Hematopoietic multipotent progenitor cell (in vitro differentiated cells): ENCODE results near the gene FLOT2. TPM values are rescaled to one million over a fixed set of nuclear protein-coding genes. Genes with fewer than 3 reads are reported as not detected.

Experiments used
- DNase-seq, 3 donors: peaks; one replicate each; pipeline ENCODE4 v3.0.0-alpha.2; 2011 to 2015; ENCODE audit warnings: low read depth in 2 of 3, low spot score in 2 of 3
- total RNA-seq: library from RNA; depleted of rRNA; stranded (reverse); fragments of >200 nt; gene quantifications from one replicate; pipeline ENCODE4 v1.2.3, GENCODE V29; 2012

Gene FLOT2
- total RNA-seq, 1 donor = 61.7 TPM

GRCh38 chr17:28897769-28898526 lies 415 bp upstream of the FLOT2 start:
- DNase-seq = peak in 1 of 3 donors; percentile 22

DNA sequence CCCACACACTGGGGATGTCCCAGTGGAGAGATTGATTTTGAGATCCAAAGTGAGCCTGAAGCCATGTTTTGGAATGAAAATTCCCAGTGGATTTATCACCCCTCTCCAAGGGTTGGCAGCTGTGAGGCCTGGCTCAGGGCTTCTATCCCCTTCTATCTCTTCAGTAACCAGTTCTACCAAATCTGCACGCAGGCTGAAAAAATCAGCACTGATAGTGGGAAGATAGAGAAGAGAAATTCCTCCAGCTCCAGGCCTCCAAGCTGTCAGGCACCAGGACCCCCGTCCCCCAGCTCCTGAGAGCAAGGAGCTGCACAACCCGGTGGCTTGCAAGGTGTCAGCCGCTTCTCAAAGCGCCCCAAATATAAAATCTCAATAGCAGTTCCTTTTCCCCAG lies 1.0 kb downstream of the FLOT2 start:
- DNase-seq = no peak

DNA sequence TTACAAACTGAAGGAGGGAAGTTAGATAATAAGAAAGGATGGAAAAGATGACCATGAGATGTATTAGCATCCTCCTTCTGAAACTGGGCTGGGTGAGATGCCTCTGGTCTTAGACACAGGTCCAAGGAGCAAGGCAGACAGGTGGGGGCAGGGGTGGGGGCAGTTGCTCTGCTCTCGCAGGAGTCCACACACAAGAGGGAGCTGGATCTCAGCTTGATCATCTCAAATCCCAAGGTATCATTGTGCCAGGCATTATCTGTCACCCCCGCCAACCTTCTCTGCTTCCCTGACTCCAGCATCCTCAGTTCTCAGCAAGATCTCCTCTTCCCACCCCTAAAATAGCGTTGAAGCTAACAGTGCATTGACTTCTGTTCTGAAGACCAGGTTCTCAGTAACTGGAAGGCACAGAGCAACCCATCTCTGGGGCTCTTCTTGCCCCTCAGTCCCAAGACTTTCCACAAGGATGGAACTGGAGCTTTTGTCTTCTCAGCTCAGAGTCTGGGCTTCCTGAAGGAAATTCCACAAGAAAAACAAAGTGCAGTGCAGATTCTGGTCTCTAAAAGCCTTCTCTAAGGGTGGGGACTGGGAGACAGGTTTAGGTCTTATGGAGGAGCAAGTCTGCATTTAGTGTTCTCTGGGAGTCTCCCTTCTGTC lies 1.6 kb downstream of the FLOT2 start:
- no peak for DNase-seq

DNA sequence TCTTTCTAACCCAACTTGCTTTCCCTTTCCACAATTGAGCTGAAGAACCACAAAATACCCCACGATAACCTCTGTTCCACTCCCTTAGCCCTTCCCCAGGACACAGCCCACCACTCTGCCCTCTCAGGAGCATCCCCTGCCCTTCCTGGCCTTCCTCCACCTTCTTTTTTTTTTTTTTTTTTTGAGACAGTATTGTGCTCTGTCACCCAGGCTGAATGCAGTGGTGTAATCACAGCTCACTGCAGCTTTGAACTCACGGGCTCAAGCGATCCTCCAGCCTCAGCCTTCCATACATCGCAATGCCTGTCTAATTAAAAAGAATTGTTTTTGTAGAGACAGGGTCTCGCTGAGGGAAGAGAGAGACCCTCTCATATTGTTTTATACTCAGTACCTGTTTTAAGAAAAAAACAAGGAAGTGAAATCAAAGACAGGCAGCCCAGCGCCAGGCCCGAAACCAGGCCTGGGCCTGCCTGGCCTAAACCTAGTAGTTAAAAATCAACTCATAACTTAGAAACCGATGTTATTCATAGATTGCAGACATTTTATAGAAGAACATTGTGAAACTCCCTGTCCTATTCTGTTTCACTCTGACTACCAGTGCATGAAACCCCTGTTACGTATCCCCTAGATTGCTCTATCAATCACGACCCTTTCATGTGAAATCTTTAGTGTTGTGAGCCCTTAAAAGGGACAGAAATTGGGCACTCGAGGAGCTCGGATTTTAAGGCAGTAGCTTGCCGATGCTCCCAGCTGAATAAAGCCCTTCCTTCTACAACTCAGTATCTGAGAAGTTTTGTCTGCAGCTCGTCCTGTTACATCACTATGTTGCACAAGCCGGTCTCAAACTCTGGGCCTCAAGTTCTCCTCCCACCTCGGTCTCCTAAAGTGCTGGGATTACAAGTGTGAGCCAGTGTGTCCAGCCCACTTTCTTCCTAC lies 4.0 kb downstream of the FLOT2 start:
- DNase-seq = peak; percentile 11 to 28 (median 19)

DNA sequence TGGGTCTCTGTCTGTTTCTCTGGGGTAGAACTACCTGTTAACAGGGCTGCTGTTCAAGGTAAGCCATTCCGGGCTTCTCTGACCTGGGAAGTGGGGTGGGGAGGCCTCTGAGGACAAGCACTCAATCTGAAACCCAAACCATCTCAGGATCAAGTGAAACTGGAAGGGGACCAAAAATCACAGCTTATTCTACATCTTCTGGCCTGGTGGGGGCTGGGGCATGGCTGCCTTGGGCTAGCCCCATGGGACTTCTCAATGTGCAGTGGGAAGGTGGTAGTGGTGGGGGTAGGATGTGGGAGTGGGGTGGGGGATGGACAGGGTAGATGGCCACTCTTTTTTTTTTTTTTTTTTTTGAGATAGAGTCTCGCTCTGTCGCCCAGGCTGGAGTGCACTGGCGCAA lies 5.5 kb downstream of the FLOT2 start:
- DNase-seq = no peak

DNA sequence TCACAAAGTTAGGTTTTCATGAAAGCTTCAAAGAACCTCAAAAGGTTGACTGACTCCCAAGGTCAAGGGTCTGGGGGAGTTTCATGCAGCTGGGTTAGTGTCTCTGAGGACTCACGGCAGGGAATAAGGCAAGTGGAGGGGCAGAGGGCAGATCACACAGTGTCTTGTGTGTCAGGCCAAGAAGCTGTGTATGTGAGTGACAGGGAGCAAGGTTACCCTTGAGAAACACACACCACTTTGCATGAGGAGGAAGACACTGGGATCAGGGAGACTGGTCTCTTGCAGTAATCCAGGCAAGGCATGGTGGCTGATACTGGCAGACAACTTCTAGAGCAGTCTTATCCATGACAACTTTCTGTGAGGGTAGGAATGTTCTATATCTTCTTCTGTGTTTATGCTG lies 6.3 kb downstream of the FLOT2 start:
- DNase-seq = no peak

GRCh38 chr17:28889996-28890395 lies 7.5 kb downstream of the FLOT2 start:
- DNase-seq = no peak

- no peak for DNase-seq
Measured at GRCh38 chr17:28888832-28889231, 8.7 kb downstream of the FLOT2 start.

GRCh38 chr17:28887871-28888471 lies 9.6 kb downstream of the FLOT2 start:
- DNase-seq = no peak

GRCh38 chr17:28885951-28886350 lies 11.6 kb downstream of the FLOT2 start:
- no peak for DNase-seq

- no peak for DNase-seq
Measured at GRCh38 chr17:28885363-28885762, 12.2 kb downstream of the FLOT2 start.

GRCh38 chr17:28883967-28884702 lies 13.4 kb downstream of the FLOT2 start:
- no peak for DNase-seq

DNA sequence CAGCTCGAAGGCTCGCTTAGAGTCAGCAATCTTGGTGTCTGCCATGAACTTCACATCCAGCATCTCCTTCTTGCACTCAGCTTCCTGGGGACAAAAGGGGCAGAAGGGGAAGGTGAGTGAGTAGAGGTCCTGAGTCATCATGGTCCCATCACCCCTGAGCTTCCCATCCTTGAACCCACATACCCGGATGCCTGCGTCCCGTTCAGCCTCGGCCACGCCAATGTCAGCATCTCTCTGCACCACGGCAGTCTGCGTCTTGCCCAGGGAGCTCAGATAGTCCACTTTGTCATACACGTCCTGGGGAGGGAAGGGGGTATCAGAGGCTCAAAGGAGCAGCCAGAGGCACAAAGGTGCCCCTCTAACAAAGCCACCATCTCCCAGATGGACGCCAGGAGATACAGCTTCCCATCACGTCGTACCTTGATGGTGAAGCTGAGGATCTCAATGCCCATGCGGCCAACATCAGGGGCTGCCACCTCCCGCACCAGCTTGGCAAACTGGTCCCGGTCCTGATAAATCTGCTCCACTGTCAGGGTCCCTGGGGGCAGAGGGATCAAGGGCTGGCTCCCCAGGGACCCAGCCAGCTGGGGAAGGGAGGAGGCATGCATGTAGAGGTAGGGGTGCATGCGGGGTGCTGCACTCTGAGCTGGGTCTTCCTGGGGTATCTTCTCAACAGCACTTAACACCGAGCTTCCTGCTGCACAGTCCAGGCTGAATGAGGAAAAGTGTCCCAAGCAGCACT lies 15.2 kb downstream of the FLOT2 start:
- no peak for DNase-seq

- no peak for DNase-seq
Measured at GRCh38 chr17:28881533-28882056, 15.9 kb downstream of the FLOT2 start.

DNA sequence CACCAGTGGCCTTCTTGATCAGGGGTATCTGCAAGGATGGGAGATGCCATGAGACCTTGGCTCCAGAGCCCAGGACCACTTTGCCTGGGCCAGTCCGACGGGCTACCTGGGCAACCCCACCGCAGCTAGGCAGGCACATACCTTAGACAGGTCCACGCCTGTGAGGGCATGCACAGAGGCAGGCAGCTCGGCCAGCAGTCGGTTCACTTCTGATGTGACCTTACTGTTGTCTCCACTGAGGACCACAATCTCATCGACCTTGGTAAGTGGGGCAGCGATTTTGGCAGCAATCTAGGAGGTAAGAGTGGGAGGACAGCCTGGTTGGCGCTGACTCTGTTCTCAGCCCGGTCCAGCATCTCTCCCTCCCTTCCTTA lies 17.0 kb downstream of the FLOT2 start:
- no peak for DNase-seq

GRCh38 chr17:28879886-28880571 lies 17.5 kb downstream of the FLOT2 start:
- DNase-seq = no peak

GRCh38 chr17:28878981-28879380 lies 18.6 kb downstream of the FLOT2 start:
- peak in 1 of 3 donors; percentile 28 for DNase-seq

- DNase-seq = no peak
Measured at GRCh38 chr17:28878158-28878910, 19.2 kb downstream of the FLOT2 start.
